Mucosa of rectum (tissue), 2 donors: ENCODE data around the gene RASSF1.
A peak's percentile ranks its signal among the peaks of the same experiment; 100 is the strongest.

Experiments used
- H3K27ac ChIP-seq, 2 donors: one replicate each; pipeline ENCODE4 v1.7.0; 2013; ENCODE audit warnings: inconsistent platforms in 2 of 2, low read depth in 2 of 2, low read length in 2 of 2
- H3K27me3 ChIP-seq, 2 donors: one replicate each; pipeline ENCODE4 v1.7.0; 2013; ENCODE audit warnings: low read length in 2 of 2; ENCODE audit not compliant: control insufficient read depth in 2 of 2, insufficient read depth in 2 of 2
- H3K36me3 ChIP-seq, 2 donors: one replicate each; pipeline ENCODE4 v1.7.0; 2013; ENCODE audit warnings: low read length in 2 of 2; ENCODE audit not compliant: control insufficient read depth in 2 of 2, insufficient read depth in 2 of 2
- H3K4me1 ChIP-seq, 2 donors: one replicate each; pipeline ENCODE4 v1.7.0; 2013; ENCODE audit warnings: low read length in 2 of 2, mild to moderate bottlenecking in 1 of 2; ENCODE audit not compliant: control insufficient read depth in 2 of 2, insufficient read depth in 2 of 2
- H3K4me3 ChIP-seq, 2 donors: one replicate each; pipeline ENCODE4 v1.7.0; 2013; ENCODE audit warnings: low read length in 2 of 2
- H3K9ac ChIP-seq, 2 donors: one replicate each; pipeline ENCODE4 v1.7.0; 2013; ENCODE audit warnings: low read length in 2 of 2, low read depth in 1 of 2, mild to moderate bottlenecking in 1 of 2
- H3K9me3 ChIP-seq, 2 donors: one replicate each; pipeline ENCODE4 v1.7.0; 2013; ENCODE audit warnings: low read length in 2 of 2; ENCODE audit not compliant: control insufficient read depth in 2 of 2
- donor health status: healthy.
- donor health status: Normal muscosa, but diverticular disease.

Gene RASSF1

DNA sequence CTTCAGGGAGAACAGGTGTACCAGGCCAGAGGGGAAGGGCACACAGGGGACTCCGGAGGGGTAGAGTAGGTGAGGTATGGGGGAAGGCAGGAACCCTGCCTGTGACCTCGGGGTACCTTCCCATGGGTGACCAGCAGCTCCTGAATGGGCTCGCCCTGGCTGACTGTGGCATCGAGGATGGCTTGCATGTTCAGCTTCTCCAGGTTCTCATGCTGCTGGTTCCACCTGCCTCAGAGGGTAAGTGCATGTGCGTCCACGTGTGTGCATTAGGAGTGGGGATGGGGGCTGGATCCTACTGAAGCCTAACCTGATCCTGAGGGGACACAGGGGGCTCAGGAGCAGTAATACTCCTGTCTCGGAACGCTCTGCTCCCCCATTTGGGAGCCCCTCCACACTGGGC is 4.4 kb upstream of the RASSF1 start:
- H3K4me3 ChIP-seq, result peak overlapping the region; percentile 37 to 65
- H3K36me3 ChIP-seq, result peaks cover 11 to 13% of the 10 kb centered on the region in 2 donors
- peak overlapping the region in 1 of 2 donors; percentile 52 for H3K9ac ChIP-seq

GRCh38 chr3:50342813-50343633 is 2.4 kb upstream of the RASSF1 start:
- Histone ChIP-seq H3K27me3 (no peaks in the 10 kb centered on the region), H3K9ac (no peak overlapping the region), H3K36me3 (peaks cover 1 to 3% of the 10 kb centered on the region in 2 donors), H3K4me1 (peaks cover 25 to 38% of the 10 kb centered on the region in 2 donors), H3K4me3 (no peak overlapping the region), H3K27ac (no peak overlapping the region), H3K9me3 (no peaks in the 10 kb centered on the region)

More for the DNA sequence above, 4.4 kb upstream of the RASSF1 start:
- Histone ChIP-seq H3K27me3 (no peaks in the 10 kb centered on the region), H3K4me1 (peaks cover 26 to 37% of the 10 kb centered on the region in 2 donors), H3K9me3 (no peaks in the 10 kb centered on the region), H3K27ac (no peak overlapping the region)

DNA sequence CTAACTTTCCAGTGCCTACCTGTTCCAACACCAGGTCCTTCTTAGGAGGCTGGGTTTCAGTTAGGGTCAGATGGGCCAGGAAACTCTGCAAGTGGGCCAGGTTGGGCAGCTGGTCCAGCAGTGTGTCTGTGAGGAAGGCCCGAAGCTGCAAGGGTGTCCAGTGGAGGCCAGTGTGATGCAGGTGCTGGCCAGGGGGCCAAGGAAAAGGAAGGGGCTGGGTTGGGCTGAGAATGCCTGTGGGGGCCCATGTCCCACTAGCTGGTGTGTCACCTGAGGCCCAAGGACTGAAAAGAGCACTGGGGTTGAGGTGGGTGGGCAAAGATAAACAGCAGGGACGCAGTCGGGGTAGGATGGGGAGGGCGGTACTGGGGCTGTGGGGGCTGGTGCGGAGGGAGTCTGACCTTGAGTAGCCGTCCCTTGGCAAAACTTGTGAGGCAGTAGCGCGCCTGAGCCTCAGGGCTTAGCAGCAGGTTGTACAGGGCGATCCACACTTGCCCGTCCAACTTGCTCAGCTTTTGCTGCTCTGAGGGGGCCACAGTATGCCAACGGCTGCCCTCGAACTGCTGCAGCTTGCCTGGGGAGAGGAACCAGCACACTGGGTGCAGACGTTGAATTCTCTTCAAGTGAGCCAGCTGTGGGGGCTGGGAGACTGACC is 1.5 kb upstream of the RASSF1 start:
- Histone ChIP-seq H3K36me3 (no peaks in the 10 kb centered on the region), H3K4me1 (peaks cover 31 to 40% of the 10 kb centered on the region in 2 donors), H3K4me3 (no peak overlapping the region), H3K27me3 (no peaks in the 10 kb centered on the region), H3K9ac (no peak overlapping the region), H3K27ac (peak overlapping the region in 1 of 2 donors; percentile 87), H3K9me3 (no peaks in the 10 kb centered on the region)

DNA sequence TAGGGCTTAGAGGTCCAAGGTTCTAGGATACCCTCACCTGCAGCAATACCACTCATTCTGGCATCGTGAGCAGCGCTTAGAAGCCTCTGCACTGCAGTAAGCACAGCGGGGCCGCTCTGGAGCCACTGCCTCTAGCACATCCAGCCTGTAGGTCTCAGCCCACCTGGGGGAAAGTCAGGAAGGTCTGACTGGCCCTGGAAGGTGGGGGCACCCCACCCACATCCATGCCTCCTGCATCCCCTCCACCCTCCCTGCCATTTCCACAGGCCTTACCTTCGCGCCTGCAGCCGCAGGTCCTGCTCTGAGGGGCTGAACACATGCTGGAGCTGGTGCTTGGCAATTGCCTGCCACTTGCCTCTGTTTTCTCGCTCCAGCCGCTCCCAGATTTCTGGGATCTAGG is 901 bp upstream of the RASSF1 start:
- Histone ChIP-seq H3K4me1 (peaks cover 31 to 42% of the 10 kb centered on the region in 2 donors), H3K36me3 (no peaks in the 10 kb centered on the region), H3K27me3 (no peaks in the 10 kb centered on the region), H3K4me3 (peak overlapping the region; percentile 63 to 71), H3K9ac (peak overlapping the region; percentile 63 to 73), H3K9me3 (no peaks in the 10 kb centered on the region), H3K27ac (peak overlapping the region in 1 of 2 donors; percentile 87)

DNA sequence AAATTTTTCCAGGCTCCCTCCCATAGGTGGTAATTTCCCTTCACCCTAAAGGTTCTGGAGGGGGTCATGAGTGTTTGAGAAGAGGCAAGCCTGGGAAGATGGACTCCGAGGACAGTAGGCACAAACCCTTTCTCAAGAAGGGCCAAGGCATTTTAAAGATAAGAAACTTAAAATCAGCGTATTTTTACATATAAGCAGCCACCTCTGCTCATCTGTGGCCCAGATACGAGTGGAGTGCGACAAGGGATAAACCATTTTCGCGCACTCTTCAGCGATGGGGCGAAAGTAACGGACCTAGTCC is 539 bp downstream of the RASSF1 start:
- Histone ChIP-seq H3K27me3 (no peaks in the 10 kb centered on the region), H3K9ac (peak overlapping the region; percentile 73 to 84), H3K4me1 (peaks cover 38 to 48% of the 10 kb centered on the region in 2 donors), H3K27ac (peak overlapping the region; percentile 82 to 87), H3K4me3 (peak overlapping the region; percentile 63 to 71), H3K9me3 (no peaks in the 10 kb centered on the region), H3K36me3 (no peaks in the 10 kb centered on the region)

- H3K9ac ChIP-seq, result peak overlapping the region; percentile 73 to 84
- H3K4me1 ChIP-seq, result peaks cover 36 to 49% of the 10 kb centered on the region in 2 donors
- peak overlapping the region; percentile 63 to 71 for H3K4me3 ChIP-seq
- peak overlapping the region; percentile 82 to 87 for H3K27ac ChIP-seq
- no peaks in the 10 kb centered on the region for H3K27me3 ChIP-seq
- no peaks in the 10 kb centered on the region for H3K36me3 ChIP-seq
- no peaks in the 10 kb centered on the region for H3K9me3 ChIP-seq
Measured at GRCh38 chr3:50339485-50340146, 1.0 kb downstream of the RASSF1 start.

DNA sequence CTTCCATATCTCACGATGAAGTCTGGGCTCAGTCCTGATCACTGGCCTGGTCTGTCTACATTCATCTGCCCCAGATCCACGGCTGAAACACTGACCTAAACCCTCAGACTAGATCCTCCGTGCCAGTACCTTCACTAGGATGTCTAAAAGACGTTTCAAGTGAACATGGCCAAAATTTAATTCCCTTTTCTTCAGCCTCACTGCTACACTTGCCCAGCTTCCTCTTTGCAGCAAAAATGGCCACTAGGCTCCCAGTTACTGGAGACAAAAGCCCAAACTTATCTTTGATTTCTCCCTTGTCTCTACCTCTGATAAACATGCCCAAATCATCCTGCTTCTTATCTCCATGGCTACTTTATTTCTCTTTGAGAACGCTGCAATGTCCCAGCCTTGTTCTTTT is 1.7 kb downstream of the RASSF1 start:
- H3K27ac ChIP-seq, result peak overlapping the region; percentile 96 to 99
- peaks cover 42 to 55% of the 10 kb centered on the region in 2 donors for H3K4me1 ChIP-seq
- H3K27me3 ChIP-seq, result no peaks in the 10 kb centered on the region
- H3K9me3 ChIP-seq, result no peaks in the 10 kb centered on the region
- H3K36me3 ChIP-seq, result no peaks in the 10 kb centered on the region
- H3K9ac ChIP-seq, result peak overlapping the region; percentile 24 to 48
- peak overlapping the region in 1 of 2 donors; percentile 61 for H3K4me3 ChIP-seq

- Histone ChIP-seq H3K9me3 (no peaks in the 10 kb centered on the region), H3K4me1 (peaks cover 46 to 58% of the 10 kb centered on the region in 2 donors), H3K9ac (peak overlapping the region; percentile 94), H3K27ac (peak overlapping the region; percentile 96 to 99), H3K4me3 (peak overlapping the region; percentile 76 to 85), H3K36me3 (peaks cover 0 to 2% of the 10 kb centered on the region in 2 donors), H3K27me3 (no peaks in the 10 kb centered on the region)
Measured at GRCh38 chr3:50337175-50337861, 3.3 kb downstream of the RASSF1 start.

GRCh38 chr3:50336452-50337174 is 4.0 kb downstream of the RASSF1 start:
- Histone ChIP-seq H3K36me3 (peaks cover 2 to 8% of the 10 kb centered on the region in 2 donors), H3K27me3 (no peaks in the 10 kb centered on the region), H3K27ac (peak overlapping the region; percentile 96 to 99), H3K4me1 (peaks cover 46 to 56% of the 10 kb centered on the region in 2 donors), H3K4me3 (peak overlapping the region; percentile 76 to 85), H3K9ac (peak overlapping the region; percentile 94), H3K9me3 (no peaks in the 10 kb centered on the region)
